A204.1 (cell line): ENCODE results near the gene TOGARAM2.

Experiments
- FAIRE-seq: peaks from 2 replicates; lab custom pipeline; 2012; peaks lifted over from hg19 to GRCh38; lab: Jason Lieb, UNC

TOGARAM2 gene

DNA sequence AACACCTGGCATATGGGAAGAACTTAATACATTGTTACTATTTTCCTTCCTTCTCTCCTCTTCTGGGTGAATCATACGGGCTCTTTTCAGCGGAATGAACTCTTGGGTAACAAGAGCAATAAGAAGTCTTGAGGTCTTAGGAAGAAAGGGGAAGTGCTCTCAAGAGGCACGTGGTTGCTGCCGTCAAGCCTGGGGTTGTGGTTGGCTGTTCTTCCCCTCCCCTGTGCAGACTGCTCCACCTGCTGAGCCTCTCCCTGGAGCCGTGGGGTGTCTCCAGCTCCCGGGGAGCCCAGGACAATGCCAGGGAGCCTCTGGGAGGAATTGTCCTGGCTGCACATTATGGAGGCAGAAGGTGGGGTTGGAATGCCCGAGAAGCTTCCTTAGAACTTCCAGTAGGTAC is 19.4 kb downstream of the TOGARAM2 start:
- no peak for FAIRE-seq

- FAIRE-seq, result no peak
Observed at GRCh38 chr2:29000956-29001355, 19.9 kb downstream of the TOGARAM2 start.

DNA sequence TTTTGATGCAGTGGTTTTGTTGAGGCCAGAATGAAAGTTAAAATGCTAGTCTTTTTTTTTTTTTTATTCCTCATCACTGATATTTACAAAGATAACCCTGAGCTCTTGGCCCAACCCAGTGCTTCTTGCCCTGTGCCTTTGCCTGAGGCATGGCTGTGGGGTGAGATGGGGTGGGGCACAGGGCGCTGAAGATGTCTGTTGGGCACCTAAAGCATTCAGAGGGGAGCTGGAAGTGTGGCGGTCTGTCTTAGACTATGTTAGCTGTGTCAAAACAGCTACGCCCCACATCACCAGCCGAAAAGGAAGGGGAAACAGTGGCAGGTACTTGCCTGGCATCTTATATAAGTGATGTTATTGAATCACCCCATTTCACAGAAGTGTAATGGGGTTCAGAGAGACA is 20.7 kb downstream of the TOGARAM2 start:
- FAIRE-seq, result no peak

DNA sequence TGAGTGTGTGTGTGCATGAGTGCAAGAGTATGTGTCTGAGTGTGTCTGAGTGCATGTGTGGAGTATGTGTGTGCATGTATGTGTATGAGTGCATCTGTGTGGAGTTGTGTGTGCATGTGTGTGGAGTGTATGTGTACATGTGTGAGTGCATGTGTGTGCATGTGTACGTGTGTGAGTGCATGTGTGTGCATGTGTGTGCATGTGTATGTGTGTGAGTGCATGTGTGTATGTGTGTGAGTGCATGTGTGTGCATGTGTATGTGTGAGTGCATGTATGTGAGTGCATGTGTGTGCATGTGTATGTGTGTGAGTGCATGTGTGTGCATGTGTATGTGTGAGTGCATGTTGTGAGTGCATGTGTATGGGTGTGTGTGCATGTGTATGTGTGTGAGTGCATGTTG is 23.7 kb downstream of the TOGARAM2 start:
- no peak for FAIRE-seq

GRCh38 chr2:29005331-29005730 is 24.2 kb downstream of the TOGARAM2 start:
- FAIRE-seq, result no peak

DNA sequence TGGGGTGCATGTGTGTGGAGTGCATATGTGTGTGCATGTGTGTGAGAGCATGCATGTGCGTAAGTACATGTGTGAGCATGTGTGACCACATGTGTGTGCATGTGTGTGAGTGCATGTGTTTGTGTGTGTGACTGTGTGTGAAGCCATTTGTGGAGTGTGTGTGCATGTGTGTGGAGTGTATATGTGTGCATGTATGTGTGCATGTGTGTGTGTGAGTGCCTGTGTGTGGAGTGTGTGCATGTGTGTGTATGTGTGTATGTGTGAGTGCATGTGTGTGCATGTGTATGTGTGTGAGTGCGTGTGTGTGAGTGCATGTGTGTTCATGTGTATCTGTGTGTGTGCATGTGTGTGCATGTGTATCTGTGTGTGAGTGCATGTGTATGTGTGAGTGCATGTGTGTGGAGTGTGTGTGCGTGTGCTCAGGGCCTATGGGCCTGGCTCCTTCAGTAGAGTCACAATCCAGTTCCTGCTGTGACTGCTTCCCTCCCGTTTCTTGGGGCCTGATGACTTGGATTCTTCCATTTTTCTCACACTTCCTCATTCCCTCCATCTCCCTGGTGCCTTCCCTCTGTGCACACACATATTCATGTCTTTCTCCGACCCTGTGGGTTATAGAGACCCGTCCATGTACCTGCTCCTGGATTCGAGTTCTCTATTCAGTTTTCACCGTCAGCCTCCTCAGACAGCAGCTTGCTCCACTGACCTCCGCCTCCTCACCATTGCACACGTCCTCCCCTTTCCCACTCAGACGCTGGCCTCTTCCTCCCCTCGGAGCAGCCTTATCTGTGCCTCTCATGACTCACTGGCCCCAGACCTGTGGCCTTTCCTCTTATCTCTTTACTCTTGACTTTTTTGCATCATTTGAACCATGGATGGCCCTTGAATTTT is 25.2 kb downstream of the TOGARAM2 start:
- no peak for FAIRE-seq

GRCh38 chr2:29006980-29007301 is 25.8 kb downstream of the TOGARAM2 start:
- no peak for FAIRE-seq

- FAIRE-seq, result no peak
Observed at GRCh38 chr2:29009270-29009669, 28.2 kb downstream of the TOGARAM2 start.

DNA sequence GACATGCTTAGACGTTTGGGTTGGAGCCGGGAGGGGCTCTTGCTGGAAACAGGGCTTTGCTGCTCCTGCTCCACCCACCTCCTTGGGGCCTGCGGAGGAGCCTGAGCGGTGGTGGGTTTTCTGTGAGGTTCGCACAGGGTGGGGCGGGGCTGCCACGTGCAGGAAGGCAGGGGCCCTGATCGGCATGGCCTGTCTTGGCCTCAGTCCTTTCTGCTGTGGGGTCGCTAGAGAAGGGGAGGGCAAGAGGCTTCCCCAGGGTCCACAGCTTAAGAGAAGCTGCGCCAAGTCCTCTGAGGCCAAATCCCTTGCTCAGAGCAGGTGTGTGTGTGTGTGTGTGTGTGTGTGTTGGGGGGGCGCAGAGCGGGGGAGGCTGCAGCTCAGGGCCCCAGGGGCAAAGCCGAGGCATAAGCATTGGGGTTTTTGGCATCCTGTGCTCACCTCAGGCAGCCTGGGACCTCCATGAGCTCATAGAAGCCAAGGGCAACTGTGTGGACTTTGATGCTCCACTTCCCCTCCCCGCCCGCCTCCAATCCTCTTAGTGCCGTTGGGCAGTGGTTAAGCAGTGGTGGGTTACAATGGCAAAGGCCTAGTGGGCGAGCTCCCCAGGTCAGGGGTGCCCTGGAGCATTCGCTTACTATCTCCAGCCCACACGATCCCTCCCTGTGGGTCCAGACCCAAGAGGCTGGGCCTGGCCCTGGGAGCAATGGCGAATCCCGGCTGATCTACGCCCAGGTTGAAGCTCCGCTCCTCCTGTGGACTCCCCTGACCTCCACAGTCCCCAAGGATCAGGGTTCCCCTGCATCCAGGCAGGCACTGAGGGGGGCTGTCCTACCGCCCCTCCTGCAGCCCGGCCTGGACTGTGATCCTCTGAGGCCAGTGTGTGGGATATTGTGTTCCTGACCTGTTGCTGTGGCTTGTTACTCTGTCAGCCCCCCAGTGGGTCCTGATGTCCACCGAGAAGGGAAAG is 28.9 kb downstream of the TOGARAM2 start:
- FAIRE-seq, result no peak

DNA sequence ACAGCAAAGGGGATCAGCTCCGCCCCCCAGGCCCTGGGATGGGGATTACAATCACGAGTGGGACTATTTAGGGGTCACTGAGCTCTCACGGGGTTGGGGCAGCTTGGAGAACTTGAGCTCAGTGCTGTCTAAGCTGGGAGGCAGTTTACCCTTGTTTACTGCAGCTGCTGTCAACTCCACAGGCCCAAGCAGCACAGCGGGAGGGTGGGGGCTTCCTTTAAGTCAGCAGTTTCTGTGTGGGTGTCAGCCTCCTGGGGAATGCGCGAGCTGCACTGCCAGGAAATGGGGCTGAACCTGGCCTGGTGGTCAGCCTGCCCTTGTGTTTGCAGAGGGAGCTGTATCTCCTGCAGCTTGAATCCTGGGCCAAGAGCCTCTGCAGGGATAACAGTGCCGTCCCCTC is 29.8 kb downstream of the TOGARAM2 start:
- FAIRE-seq, result no peak

DNA sequence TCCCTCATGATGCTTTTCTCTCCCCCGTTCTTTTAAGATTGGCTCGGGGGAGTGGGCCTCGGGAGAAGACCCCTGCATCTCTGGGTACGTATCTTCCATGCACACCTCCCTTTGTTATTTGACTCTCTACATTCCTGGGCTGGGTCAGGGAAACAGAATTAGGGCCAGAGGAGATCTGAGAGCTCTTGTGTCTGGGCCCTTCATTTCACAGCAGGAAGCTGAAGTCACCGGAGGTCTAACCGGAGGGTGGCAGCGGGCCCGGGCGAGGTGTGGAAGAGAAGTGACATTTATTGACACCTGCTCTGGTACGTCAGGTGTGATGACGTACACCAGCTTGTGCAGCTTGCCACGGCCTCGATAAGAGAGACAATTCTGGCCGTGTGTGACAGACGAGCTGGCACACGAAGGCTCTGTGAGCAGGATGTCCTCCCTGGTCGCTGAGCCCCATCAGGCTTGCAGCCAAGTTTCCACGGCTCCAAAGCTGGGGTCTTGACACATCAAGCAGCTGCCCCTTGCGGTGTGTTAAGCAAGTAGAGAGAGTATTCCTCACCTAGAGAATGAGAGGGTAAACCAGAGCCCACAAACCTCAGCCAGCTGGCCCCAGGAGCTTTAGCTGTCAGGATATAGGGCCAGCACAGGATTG is 30.4 kb downstream of the TOGARAM2 start:
- FAIRE-seq, result no peak

- no peak for FAIRE-seq
Observed at GRCh38 chr2:29012211-29012681, 31.1 kb downstream of the TOGARAM2 start.

GRCh38 chr2:29013057-29013780 is 32.1 kb downstream of the TOGARAM2 start:
- FAIRE-seq, result no peak

GRCh38 chr2:29014331-29014730 is 33.2 kb downstream of the TOGARAM2 start:
- no peak for FAIRE-seq

- no peak for FAIRE-seq
Observed at GRCh38 chr2:29014811-29015421, 33.8 kb downstream of the TOGARAM2 start.

- FAIRE-seq, result no peak
Observed at GRCh38 chr2:29015701-29016470, 34.8 kb downstream of the TOGARAM2 start.

DNA sequence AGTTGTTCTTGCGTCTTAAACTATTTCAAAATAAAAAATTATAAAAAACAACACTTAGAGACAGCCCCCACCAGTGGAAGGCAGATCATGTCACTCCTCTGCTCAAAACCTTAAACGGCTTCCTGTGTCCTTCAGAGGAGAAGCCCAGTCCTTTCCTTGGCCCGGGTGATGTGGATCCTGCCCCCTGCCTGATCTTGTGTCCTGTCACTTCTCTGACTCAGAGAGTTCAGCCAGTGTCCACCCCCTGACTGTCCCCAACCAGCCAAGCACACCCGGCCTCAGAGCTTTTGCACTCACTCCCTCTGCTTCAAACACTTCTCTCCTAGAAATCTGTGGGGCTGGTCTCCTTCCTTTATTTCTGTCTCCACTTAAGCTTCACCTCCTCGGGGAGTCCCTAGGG is 35.4 kb downstream of the TOGARAM2 start:
- FAIRE-seq, result no peak

GRCh38 chr2:29017716-29018435 is 36.8 kb downstream of the TOGARAM2 start:
- no peak for FAIRE-seq

DNA sequence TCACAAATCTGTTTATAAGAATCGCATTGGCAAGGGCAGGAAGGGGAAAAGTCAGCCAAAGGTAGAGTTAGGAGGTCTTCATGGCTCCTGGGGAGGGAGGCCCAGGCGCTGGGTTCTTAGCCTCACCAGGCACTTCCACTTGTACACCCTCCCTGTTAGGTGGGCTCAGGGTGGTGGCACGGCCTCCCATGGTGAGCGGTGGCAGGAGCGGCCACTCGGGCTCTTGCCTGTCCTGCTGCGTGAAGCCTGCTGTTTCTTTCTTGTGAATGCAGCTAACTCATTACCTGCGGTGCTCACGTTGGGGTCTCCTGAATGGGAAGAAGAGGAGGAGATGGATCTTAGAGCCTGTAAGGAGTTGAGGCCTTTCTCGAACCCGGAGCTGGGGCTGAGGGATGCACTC is 40.8 kb downstream of the TOGARAM2 start:
- no peak for FAIRE-seq

DNA sequence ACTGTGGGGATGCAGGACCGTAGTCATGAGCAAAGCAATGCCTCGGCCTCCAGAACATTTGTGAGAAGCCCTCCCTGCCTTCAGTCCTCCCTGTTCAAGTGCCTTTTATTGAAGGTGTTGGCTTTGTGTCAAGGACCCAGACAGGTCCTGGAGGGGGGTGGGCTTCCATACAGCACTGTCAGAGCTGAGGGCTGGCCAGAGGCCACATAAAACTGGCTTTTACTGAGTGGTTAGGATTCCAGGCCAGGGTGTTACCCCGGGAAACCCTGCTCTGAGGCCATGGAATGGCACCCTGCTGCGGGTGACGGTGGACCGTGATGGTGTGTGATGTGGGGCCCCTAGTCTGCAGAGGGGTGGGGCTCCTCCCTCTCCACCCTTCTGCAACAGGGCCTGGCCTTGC is 41.6 kb downstream of the TOGARAM2 start:
- no peak for FAIRE-seq
